ENCODE data around the gene FOXA2.

- TF ChIP-seq EP300 (IDR thresholded peaks at IDR 0.05) (no peak), CTCF (IDR thresholded peaks at IDR 0.05) (no peak)
These were observed 39.3 kb downstream of the FOXA2 start for GRCh38 chr20:22545045-22545444.
